Small intestine (tissue), 16 donors: ENCODE measurements around the gene CPXM1. TPM values are rescaled to one million over a fixed set of nuclear protein-coding genes. Genes with fewer than 3 reads are reported as not detected.

ENCODE experiments used
- DNase-seq, 2 donors: peaks; one replicate each; pipeline versions ENCODE4 v3.0.0 to v3.0.0-alpha.2; 2013
- FAIRE-seq: peaks from 2 replicates; lab custom pipeline; 2012; peaks lifted over from hg19 to GRCh38; lab: Jason Lieb, UNC
- H3K27ac ChIP-seq, 3 donors: one replicate each; pipeline ENCODE4 v1.5.1; 2013; ENCODE audit warnings: low read length in 2 of 3, mild to moderate bottlenecking in 2 of 3, control low read depth in 1 of 3, inconsistent platforms in 1 of 3, low read depth in 1 of 3, moderate library complexity in 1 of 3
- H3K27me3 ChIP-seq, 3 donors: one replicate each; pipeline ENCODE4 v1.6.1; 2013; ENCODE audit warnings: low read length in 3 of 3, inconsistent platforms in 1 of 3; ENCODE audit not compliant: control insufficient read depth in 3 of 3, insufficient read depth in 3 of 3
- H3K36me3 ChIP-seq, 3 donors: one replicate each; pipeline ENCODE4 v1.6.1; 2013; ENCODE audit warnings: low read length in 3 of 3, inconsistent platforms in 1 of 3, low read depth in 1 of 3, mild to moderate bottlenecking in 1 of 3, moderate library complexity in 1 of 3; ENCODE audit not compliant: control insufficient read depth in 3 of 3, insufficient read depth in 2 of 3
- H3K4me1 ChIP-seq, 3 donors: one replicate each; pipeline ENCODE4 v1.6.1; 2013; ENCODE audit warnings: low read length in 2 of 3, inconsistent platforms in 1 of 3, low read depth in 1 of 3, mild to moderate bottlenecking in 1 of 3, moderate library complexity in 1 of 3; ENCODE audit not compliant: control insufficient read depth in 3 of 3, insufficient read depth in 2 of 3
- H3K4me3 ChIP-seq, 3 donors: one replicate each; pipeline ENCODE4 v1.5.1; 2013; ENCODE audit warnings: low read length in 3 of 3, control low read depth in 1 of 3, inconsistent platforms in 1 of 3, low read depth in 1 of 3, mild to moderate bottlenecking in 1 of 3, moderate library complexity in 1 of 3
- H3K9me3 ChIP-seq, 2 donors: one replicate each; pipeline ENCODE4 v1.6.1; 2013; ENCODE audit warnings: low read depth in 1 of 2, low read length in 1 of 2; ENCODE audit not compliant: control insufficient read depth in 2 of 2, insufficient read depth in 1 of 2
- WGBS, 3 donors: extraction: QIAGEN DNeasy Blood & Tissue Kit; methylation state at CpG; one replicate each; pipeline ENCODE4 v1.1.7; 2013; 5-methylcytosine and 5-hydroxymethylcytosine counted together
- long read RNA-seq, 10 donors: transcript quantifications; one replicate each; lab custom pipeline, GENCODE V29; 2026
- polyA plus RNA-seq, 4 donors: library from polyadenylated mRNA; stranded (reverse) in 3 of 4; unstranded in 1 of 4; fragments of 200-250 nt in 3 of 4; fragments of 120-200 nt in 1 of 4; gene quantifications; one replicate each; pipeline versions ENCODE4 v1.2.1 to v1.2.3, GENCODE V29; 2013
- donor health status: healthy with polysubstance abuse.
- donor health status: control.
- donor health status: control.
- donor health status: Bipolar disorder and iron deficiency.
- donor health status: healthy.

CPXM1 gene
- polyA plus RNA-seq: 10 to 100 TPM in 1 of 4 donors, 1 to 10 TPM in 1, under 1 TPM in 1, not detected in 1; 0.54 to 13.9 (median 1.8) TPM
- long read RNA-seq, donor 1, partial matches to known transcripts: 0 of 2 reads
- long read RNA-seq, donor 1, other reads (novel, unspliced or antisense): 0 of 2 reads
- long read RNA-seq, donor 2, partial matches to known transcripts: 0 of 2 reads
- long read RNA-seq, donor 2, other reads (novel, unspliced or antisense): 0 of 2 reads
- long read RNA-seq, donor 3, partial matches to known transcripts: 5 of 5 reads
- long read RNA-seq, donor 3, other reads (novel, unspliced or antisense): 0 of 5 reads
- long read RNA-seq, donor 4: 0 reads
- long read RNA-seq, donor 5: 0 reads
- long read RNA-seq, donor 6: 0 reads
- long read RNA-seq, donor 7, partial matches to known transcripts: 0 of 4 reads
- long read RNA-seq, donor 7, other reads (novel, unspliced or antisense): 0 of 4 reads
- long read RNA-seq, donor 8: 0 reads
- long read RNA-seq, donor 9: 0 reads
- long read RNA-seq, donor 10, transcript CPXM1-201 (14 exons, 2,391 nt): major isoform, 15 of 15 reads
- long read RNA-seq, donor 10, partial matches to known transcripts: 0 of 15 reads
- long read RNA-seq, donor 10, other reads (novel, unspliced or antisense): 0 of 15 reads

DNA sequence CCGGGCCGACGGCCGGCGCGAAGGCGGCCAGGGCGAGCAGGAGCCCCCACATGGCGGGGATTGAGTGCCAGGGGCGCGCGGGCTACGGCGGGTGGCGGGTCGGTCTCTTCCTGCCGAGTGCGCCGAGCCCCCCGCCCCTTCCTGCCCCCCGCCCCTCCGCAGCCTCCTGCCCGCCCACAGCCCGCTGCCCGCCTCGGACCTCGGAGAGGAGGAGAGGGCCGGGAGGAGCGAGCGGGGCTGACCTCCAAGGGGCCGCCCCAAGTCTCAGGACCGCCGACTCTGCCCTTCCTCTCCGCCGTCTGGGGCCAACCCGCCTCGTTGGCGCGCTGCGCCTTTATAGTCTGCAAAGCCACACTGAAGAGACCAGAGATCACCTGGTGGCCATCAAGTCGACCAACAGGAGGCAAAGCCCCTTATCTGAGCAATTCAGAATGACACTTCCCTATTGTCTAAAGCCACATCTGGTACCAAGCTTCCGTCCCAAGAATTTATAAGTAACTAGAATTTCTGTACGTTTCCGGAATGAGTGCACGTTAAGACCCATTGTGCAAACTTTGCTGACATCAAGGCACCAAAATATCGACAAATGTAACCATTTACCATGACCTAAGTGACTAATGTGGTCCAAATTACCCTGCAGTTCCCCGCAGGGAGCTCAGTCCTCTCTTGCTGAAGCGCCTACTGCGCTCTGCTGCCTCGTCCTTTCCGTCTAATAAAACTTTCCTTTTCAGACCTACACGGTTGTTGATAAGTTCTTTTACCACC is at the start of gene CPXM1:
TSS of gene CPXM1 (minus strand) at position 107 of the 765 bp plus-strand sequence. CDS start at position 52, 55 bp downstream.
- WGBS, 3 donors: 1 to 3% (median 2%) methylated on average over 27 to 52 of the region's 52 CpGs

DNA sequence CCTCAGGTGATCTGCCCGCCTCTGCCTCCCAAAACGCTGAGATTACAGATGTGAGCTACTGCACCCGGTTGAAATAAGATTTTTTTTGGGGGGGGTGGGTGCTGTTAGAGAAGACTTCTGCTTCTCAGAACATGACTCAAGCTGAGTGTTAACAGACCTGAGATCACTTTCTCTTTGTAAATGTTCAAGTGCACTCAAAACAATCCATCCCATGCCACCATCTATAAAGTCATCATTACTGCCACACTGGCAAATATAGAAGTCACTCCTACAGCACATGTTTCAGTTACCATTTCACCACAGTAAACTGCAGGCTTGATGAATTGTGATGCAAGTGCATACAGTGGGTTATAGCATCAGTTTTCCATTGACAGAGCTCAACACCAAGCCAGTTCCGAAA is 49.1 kb upstream of the CPXM1 start:
- no peak for FAIRE-seq
- Histone ChIP-seq H3K4me1 (no peaks in the 10 kb centered on the region), H3K9me3 (no peaks in the 10 kb centered on the region), H3K4me3 (no peak overlapping the region), H3K36me3 (peaks cover 0 to 3% (median 0%) of the 10 kb centered on the region in 3 donors), H3K27ac (no peak overlapping the region), H3K27me3 (no peaks in the 10 kb centered on the region)
- 90 to 99% (median 90%) methylated on average over 4 of the region's 4 CpGs for WGBS, 3 donors
- no peak for DNase-seq

More for the DNA sequence above, at the start of gene CPXM1:
- peak in 1 of 2 donors; percentile 23 for DNase-seq
- no peak within 1 kb of the TSS for H3K27ac ChIP-seq
- H3K4me1 ChIP-seq: peaks cover 0 to 2% (median 0%) of the 10 kb centered on the region in 3 donors
- peak within 1 kb of the TSS in 2 of 3 donors; percentile 2 to 52 for H3K4me3 ChIP-seq
- FAIRE-seq: no peak
- peaks cover 18 to 65% (median 33%) of the 10 kb centered on the region in 3 donors for H3K27me3 ChIP-seq
- H3K36me3 ChIP-seq: peaks cover 0 to 7% (median 0%) of the 10 kb centered on the region in 3 donors
- no peaks in the 10 kb centered on the region for H3K9me3 ChIP-seq

DNA sequence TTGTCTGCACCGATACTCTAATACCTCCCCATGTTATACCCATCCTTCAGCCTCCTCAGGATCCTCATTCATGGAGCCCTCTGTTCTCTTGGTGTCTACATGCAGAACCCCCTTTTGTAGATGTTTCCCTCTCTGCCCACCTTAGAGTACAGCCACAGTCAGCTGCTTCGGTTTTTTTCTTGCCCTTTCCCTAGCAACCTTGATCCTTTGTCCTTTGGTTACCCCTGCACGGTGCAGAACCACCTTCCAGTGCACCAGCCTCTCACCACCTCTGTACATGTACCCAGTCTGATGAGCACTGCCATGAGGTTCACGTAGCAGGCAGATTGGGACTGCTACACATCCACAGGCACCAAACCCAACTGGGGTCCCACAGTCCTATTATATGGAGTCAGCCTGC is 47.4 kb upstream of the CPXM1 start:
- no peak for FAIRE-seq
- WGBS, 3 donors: 91 to 93% (median 93%) methylated on average over 4 of the region's 4 CpGs

DNA sequence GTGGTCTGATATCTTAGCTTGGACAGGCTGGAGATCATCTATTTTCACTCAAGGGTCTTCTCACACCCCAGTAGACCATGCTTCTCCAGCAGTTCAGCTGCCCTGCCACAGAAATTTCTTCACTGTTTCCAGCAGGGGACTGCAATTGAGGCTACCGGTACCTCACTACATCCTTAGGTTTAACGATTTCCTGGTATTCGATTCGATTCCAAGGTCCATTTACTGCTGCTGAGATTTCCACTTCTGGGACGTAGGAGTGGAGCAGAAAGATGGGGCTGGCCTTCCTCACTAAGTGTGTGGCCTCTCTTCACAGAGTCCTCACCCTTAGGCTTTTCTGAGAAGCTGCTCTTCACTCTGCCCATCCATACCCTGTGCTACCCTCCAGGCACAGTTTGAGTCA is 46.3 kb upstream of the CPXM1 start:
- Histone ChIP-seq H3K27me3 (no peaks in the 10 kb centered on the region), H3K27ac (no peak overlapping the region), H3K36me3 (no peaks in the 10 kb centered on the region), H3K4me3 (no peak overlapping the region), H3K4me1 (peaks cover 0 to 3% (median 2%) of the 10 kb centered on the region in 3 donors), H3K9me3 (no peaks in the 10 kb centered on the region)
- WGBS, 3 donors: 19 to 58% (median 42%) methylated on average over 5 of the region's 5 CpGs
- DNase-seq (peak in 1 of 2 donors; percentile 13), FAIRE-seq (no peak)

More for the DNA sequence above, 47.4 kb upstream of the CPXM1 start:
- Histone ChIP-seq H3K9me3 (no peaks in the 10 kb centered on the region), H3K27me3 (no peaks in the 10 kb centered on the region), H3K4me3 (no peak overlapping the region), H3K36me3 (no peaks in the 10 kb centered on the region), H3K4me1 (no peaks in the 10 kb centered on the region), H3K27ac (no peak overlapping the region)
- no peak for DNase-seq

DNA sequence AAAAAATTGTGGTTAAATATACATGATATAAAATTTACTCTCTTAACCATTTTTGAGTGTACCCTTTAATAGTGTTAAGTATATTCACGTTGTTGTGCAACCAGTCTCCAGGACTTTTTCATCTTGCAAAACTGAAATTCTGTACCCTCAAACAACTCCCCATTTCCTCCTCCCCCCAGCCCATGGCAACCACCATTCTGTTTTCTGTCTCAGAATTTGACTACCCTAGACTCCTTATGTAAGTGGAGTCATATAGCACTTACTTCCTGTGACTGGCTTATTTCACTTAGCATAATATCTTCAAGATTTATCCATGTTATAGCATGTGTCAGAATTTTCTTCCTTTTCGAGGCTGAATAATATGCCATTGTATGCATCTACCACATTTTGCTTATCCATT is 45.2 kb upstream of the CPXM1 start:
- no peak for FAIRE-seq
- Histone ChIP-seq H3K36me3 (no peaks in the 10 kb centered on the region), H3K9me3 (no peaks in the 10 kb centered on the region), H3K27ac (no peak overlapping the region), H3K4me3 (no peak overlapping the region), H3K4me1 (peaks cover 0 to 7% (median 7%) of the 10 kb centered on the region in 3 donors), H3K27me3 (no peaks in the 10 kb centered on the region)
- no peak for DNase-seq
- 67 to 90% (median 88%) methylated on average over 2 of the region's 2 CpGs for WGBS, 3 donors

DNA sequence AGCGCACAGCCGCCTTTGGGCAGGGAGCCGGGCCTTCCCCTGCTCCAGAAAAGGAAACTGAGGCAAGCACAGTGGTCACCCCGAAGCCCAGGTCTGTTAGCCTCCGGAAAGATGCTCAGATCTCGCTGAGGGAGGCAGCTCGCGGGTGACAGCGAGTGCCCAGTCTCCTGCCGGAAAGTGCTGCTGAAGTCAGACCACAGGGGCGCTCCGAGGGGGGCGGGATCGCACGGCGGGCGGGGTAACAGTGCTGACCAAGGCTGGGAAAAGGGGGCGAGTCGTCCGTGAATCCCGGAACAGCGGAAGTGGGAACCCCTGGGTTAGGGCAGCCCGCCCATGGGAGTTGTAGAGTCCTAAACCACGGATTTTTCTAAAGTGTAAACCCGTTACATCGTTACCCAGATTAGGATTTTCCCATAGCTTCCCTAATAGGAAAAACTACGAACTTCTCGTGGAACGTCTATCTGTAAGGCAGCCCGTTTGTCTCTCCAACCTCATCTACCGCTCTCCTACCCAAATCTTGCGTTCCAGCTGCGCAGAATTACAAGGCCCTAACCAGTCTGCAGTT is 40.6 kb upstream of the CPXM1 start:
- Histone ChIP-seq H3K36me3 (peaks cover 0 to 17% (median 0%) of the 10 kb centered on the region in 3 donors), H3K9me3 (no peaks in the 10 kb centered on the region), H3K27me3 (no peaks in the 10 kb centered on the region), H3K4me3 (peak overlapping the region; percentile 81 to 90 (median 89)), H3K27ac (peak overlapping the region in 2 of 3 donors; percentile 38 to 96), H3K4me1 (peaks cover 0 to 12% (median 7%) of the 10 kb centered on the region in 3 donors)
- peak; percentile 11 to 69 for DNase-seq
- no peak for FAIRE-seq
- 7 to 8% (median 8%) methylated on average over 33 of the region's 33 CpGs for WGBS, 3 donors

DNA sequence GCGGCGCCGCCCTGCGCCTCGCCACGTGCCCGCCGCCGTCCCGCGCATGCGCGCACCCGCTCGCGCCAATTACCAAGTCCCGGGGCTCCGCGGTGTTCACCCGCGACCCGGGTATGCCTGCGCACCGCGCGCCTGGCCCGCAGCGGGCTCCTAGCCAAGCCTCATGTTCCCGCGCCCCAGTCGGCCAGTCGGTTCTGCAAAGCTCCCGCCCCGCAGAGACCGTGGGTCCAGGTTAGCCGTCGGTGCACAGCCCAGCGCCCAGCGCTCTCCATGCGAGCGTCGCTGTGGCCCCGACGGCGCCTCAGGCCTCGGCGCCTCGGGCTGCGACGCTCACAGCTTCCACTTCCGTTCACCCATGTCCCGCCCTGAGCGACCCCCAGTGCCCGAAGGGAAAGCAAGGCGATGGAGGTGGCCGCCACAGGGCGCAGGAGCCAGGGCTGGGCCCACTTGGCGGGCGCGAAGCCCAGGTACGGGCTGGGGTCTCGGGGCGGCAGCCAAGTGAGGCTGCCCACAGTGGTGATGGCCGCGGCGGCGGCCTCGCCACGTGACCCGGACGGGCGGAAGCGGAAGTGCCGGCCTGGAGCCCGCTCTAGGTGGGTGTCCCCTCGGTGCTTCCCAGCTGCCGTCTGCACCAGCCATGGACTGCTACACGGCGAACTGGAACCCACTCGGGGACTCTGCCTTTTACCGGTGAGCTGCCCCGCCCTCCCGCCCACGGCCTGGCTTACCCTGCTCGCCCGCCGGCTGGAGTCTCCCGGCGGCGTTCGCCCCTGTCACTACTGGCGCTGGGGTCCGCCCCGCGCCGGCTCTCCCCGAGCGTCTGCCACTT is 39.9 kb upstream of the CPXM1 start, which contains the start of the genes PCED1A and VPS16:
TSS of gene PCED1A (minus strand) at position 518 of the 829 bp plus-strand sequence. CDS start 743 bp downstream, outside the sequence.
TSS of gene VPS16 (plus strand) at position 608 of the 829 bp plus-strand sequence. CDS start at position 638, 30 bp downstream.
- DNase-seq (peak; percentile 80 to 96), FAIRE-seq (no peak)
- peak within 1 kb of the TSS; percentile 81 to 90 (median 89) for H3K4me3 ChIP-seq
- H3K36me3 ChIP-seq: peaks cover 0 to 22% (median 0%) of the 10 kb centered on the region in 3 donors
- peak within 1 kb of the TSS; percentile 80 to 96 (median 91) for H3K27ac ChIP-seq
- H3K27me3 ChIP-seq: no peaks in the 10 kb centered on the region
- 4 to 6% (median 5%) methylated on average over 72 to 98 of the region's 98 CpGs for WGBS, 3 donors
- no peaks in the 10 kb centered on the region for H3K9me3 ChIP-seq
- H3K4me1 ChIP-seq: peaks cover 0 to 12% (median 7%) of the 10 kb centered on the region in 3 donors
